HepG2 (cell line): ENCODE data around the gene CCDC142. TPM values are rescaled to one million over a fixed set of nuclear protein-coding genes. Genes with fewer than 3 reads are reported as not detected.

Experiments
- DZIP1 ChIP-seq: sonication (generic); formaldehyde crosslinking; IDR thresholded peaks from 2 replicates; pipeline ENCODE4 v1.5.0; 2020; ENCODE audit warnings: mild to moderate bottlenecking, missing genetic modification reagents
- EHMT2 ChIP-seq: fragments of 200-600 bp; sonication (generic); IDR thresholded peaks from 2 replicates; pipeline ENCODE4 v1.7.0; 2017; ENCODE audit warnings: antibody characterized with exemption, low read depth, low read length, borderline replicate concordance
- HCFC1 ChIP-seq: fragments of 150-350 bp; IDR thresholded peaks from 2 replicates; pipeline ENCODE4 v1.6.1; 2014; ENCODE audit warnings: low read depth, low read length
- HES4 ChIP-seq: sonication (generic); formaldehyde crosslinking; IDR thresholded peaks from 2 replicates; pipeline ENCODE4 v1.9.0; 2021; ENCODE audit warnings: mild to moderate bottlenecking, missing genetic modification reagents, borderline replicate concordance
- MBNL3 ChIP-seq: fragments of 250-450 bp; sonication (Bioruptor Pico); conservative IDR thresholded peaks from 2 replicates; pipeline ENCODE4 v1.8.0; 2022; ENCODE audit warnings: mild to moderate bottlenecking, inconsistent platforms
- MTERF4 ChIP-seq: sonication (generic); formaldehyde crosslinking; IDR thresholded peaks from 2 replicates; pipeline ENCODE4 v1.8.0; 2023; ENCODE audit warnings: mild to moderate bottlenecking, missing genetic modification reagents
- MXD3 ChIP-seq: IDR thresholded peaks from 2 replicates; pipeline ENCODE4 v1.6.1; 2016; ENCODE audit warnings: mild to moderate bottlenecking, missing biosample characterization, missing genetic modification reagents
- NCOR1 ChIP-seq: fragments of 200-600 bp; sonication (generic); IDR thresholded peaks from 2 replicates; pipeline ENCODE4 v1.7.0; 2017; ENCODE audit warnings: antibody characterized with exemption, low read length, borderline replicate concordance
- PRMT3 ChIP-seq: sonication (generic); formaldehyde crosslinking; IDR thresholded peaks from 2 replicates; pipeline ENCODE4 v1.8.1; 2022; ENCODE audit warnings: low read depth, mild to moderate bottlenecking, moderate library complexity, missing genetic modification reagents, borderline replicate concordance
- SETDB1 ChIP-seq: sonication (generic); formaldehyde crosslinking; IDR thresholded peaks from 2 replicates; pipeline ENCODE4 v1.5.1; 2020; ENCODE audit warnings: missing genetic modification reagents, mild to moderate bottlenecking, borderline replicate concordance
- SMC3 ChIP-seq: IDR thresholded peaks from 2 replicates; pipeline ENCODE4 v1.6.1; 2011; ENCODE audit warnings: low read length, improper control_type of control experiment
- ZBTB39 ChIP-seq: sonication (generic); formaldehyde crosslinking; IDR thresholded peaks from 2 replicates; pipeline ENCODE4 v1.5.0; 2020; ENCODE audit warnings: missing genetic modification reagents
- ZFP36L1 ChIP-seq: sonication (generic); formaldehyde crosslinking; IDR thresholded peaks from 2 replicates; pipeline ENCODE4 v1.8.0; 2022; ENCODE audit warnings: mild to moderate bottlenecking, missing genetic modification reagents, moderate library complexity
- ZNF18 ChIP-seq: sonication (generic); formaldehyde crosslinking; IDR thresholded peaks from 2 replicates; pipeline ENCODE4 v1.8.0; 2022; ENCODE audit warnings: mild to moderate bottlenecking, missing genetic modification reagents; ENCODE audit not compliant: insufficient replicate concordance
- ZNF296 ChIP-seq: sonication (generic); formaldehyde crosslinking; conservative IDR thresholded peaks from 2 replicates; pipeline ENCODE4 v1.5.0; 2020; ENCODE audit warnings: mild to moderate bottlenecking, missing genetic modification reagents
- ZNF331 ChIP-seq: sonication (generic); formaldehyde crosslinking; IDR thresholded peaks from 2 replicates; pipeline ENCODE4 v1.4.0; 2020; ENCODE audit warnings: missing genetic modification reagents
- ZNF333 ChIP-seq: sonication (generic); formaldehyde crosslinking; IDR thresholded peaks from 2 replicates; pipeline ENCODE4 v1.4.0; 2020; ENCODE audit warnings: mild to moderate bottlenecking, missing genetic modification reagents, borderline replicate concordance
- ZNF564 ChIP-seq: sonication (generic); formaldehyde crosslinking; IDR thresholded peaks from 2 replicates; pipeline ENCODE4 v1.8.1; 2023; ENCODE audit warnings: mild to moderate bottlenecking, missing genetic modification reagents
- ZNF839 ChIP-seq: sonication (generic); formaldehyde crosslinking; IDR thresholded peaks from 2 replicates; pipeline ENCODE4 v1.4.0; 2020; ENCODE audit warnings: missing genetic modification reagents, mild to moderate bottlenecking, borderline replicate concordance
- polyA plus RNA-seq, 8 experiments: library from polyadenylated mRNA; depleted of rRNA in 3 of 8; stranded (reverse) in 7 of 8; unstranded in 1 of 8; fragments of >200 nt; fragmentation: Illumina TruSeq in 4 of 8; extraction: Trizol in 4 of 8; gene quantifications; 2 replicates each; pipeline versions ENCODE4 v1.2.1 to v1.2.3, GENCODE V29; 2011 to 2016; ENCODE audit warnings: low read depth in 4 of 8, missing spikeins in 1 of 8, mixed read lengths in 1 of 8; ENCODE audit not compliant: insufficient read depth in 1 of 8
- total RNA-seq, 5 experiments: library from RNA; depleted of rRNA; stranded (reverse); fragments of >200 nt; fragmentation: Illumina TruSeq; extraction: Trizol; gene quantifications; 2 replicates each; pipeline ENCODE4 v1.2.3, GENCODE V29; 2016; ENCODE audit warnings: low read depth in 1 of 5

The CCDC142 gene
- total and polyA plus RNA-seq, 2 of the 13 experiments (the other 11 are each of a cell fraction or from before 2014, with no cell fraction given): 14.7 to 30.4 TPM

- TF ChIP-seq SMC3: no peak
- TF ChIP-seq NCOR1: peak; percentile 54; the same call in 1 of the 2 replicates
- TF ChIP-seq MTERF4 (CRISPR knock-in tag): 0 out of 2 replicates have a peak, but pooled peaks have one; percentile 7
- no peak for TF ChIP-seq DZIP1 (CRISPR knock-in tag)
- no peak for TF ChIP-seq HCFC1
- TF ChIP-seq MBNL3 (CRISPR knock-in tag): no peak
- no peak for TF ChIP-seq ZNF296 (CRISPR knock-in tag)
- no peak for TF ChIP-seq ZNF333 (CRISPR knock-in tag)
- no peak for TF ChIP-seq ZBTB39 (CRISPR knock-in tag)
- TF ChIP-seq HES4 (CRISPR knock-in tag): no peak
- TF ChIP-seq ZNF564 (CRISPR knock-in tag): 0 out of 2 replicates have a peak, but pooled peaks have one; percentile 25
- TF ChIP-seq ZNF18 (CRISPR knock-in tag): no peak
- peak; percentile 80; the same call in 1 of the 2 replicates for TF ChIP-seq ZNF331 (CRISPR knock-in tag)
- TF ChIP-seq PRMT3: no peak
- TF ChIP-seq EHMT2: peak; percentile 29; the same call in 1 of the 2 replicates
- TF ChIP-seq SETDB1 (CRISPR knock-in tag): no peak
- no peak for TF ChIP-seq ZNF839 (CRISPR knock-in tag)
- 0 out of 2 replicates have a peak, but pooled peaks have one; percentile 21 for TF ChIP-seq MXD3 (CRISPR knock-in tag)
- TF ChIP-seq ZFP36L1 (CRISPR knock-in tag): peak; percentile 57; the same call in 1 of the 2 replicates
Measured at GRCh38 chr2:74447230-74447999, 35.4 kb downstream of the CCDC142 start (continued).
